ENCODE measurements around the gene TMPRSS12. TPM values are rescaled to one million over a fixed set of nuclear protein-coding genes. Genes with fewer than 3 reads are reported as not detected.
"Not testable (repeated sequence)": the region's sequence is repeated elsewhere in the genome, so short reads cannot be mapped to it uniquely, and the experiment has no call there.

The TMPRSS12 gene
- total RNA-seq, 1 experiment from 2014 or later = not detected

GRCh38 chr12:50925920-50926319, 83.2 kb downstream of the TMPRSS12 start:
- Mint-ChIP-seq H3K4me1 (ENCODE audit: low read depth, unreplicated experiment) (peaks cover 28% of the 10 kb centered on the region), H3K27me3 (ENCODE audit: insufficient read depth, unreplicated experiment) (no peaks in the 10 kb centered on the region), H3K36me3 (ENCODE audit: insufficient read depth, unreplicated experiment) (no peaks in the 10 kb centered on the region), H3K27ac (ENCODE audit: unreplicated experiment) (no peak overlapping the region), H3K9me3 (ENCODE audit: unreplicated experiment) (no peaks in the 10 kb centered on the region), H3K4me3 (ENCODE audit: unreplicated experiment) (no peak overlapping the region)
- DNase-seq = no peak
- H3K4me3 ChIP-seq (ENCODE audit: low read depth, low read length) = no peak overlapping the region
- ChIA-PET POLR2A (no interaction called here), CTCF (no interaction called here)
- no peaks in the 10 kb centered on the region for H3K27me3 ChIP-seq (replicated peaks; ENCODE audit: control insufficient read depth, insufficient read depth, low read length)
- intact Hi-C loops (cut with micrococcal nuclease; ENCODE audit: unreplicated experiment) = no loop called here
- H3K9me3 ChIP-seq = no peaks in the 10 kb centered on the region
- TF ChIP-seq CTCF (IDR thresholded peaks at IDR 0.05; ENCODE audit: insufficient read depth in 1 of 2, low read depth in 1 of 2, low read length in 1 of 2, severe bottlenecking in 1 of 2, unreplicated experiment in 1 of 2) = no peak
- no TSS peak for BruUV-seq (replicated peaks)
- no peaks in the 10 kb centered on the region for H3K36me3 ChIP-seq (ENCODE audit: control insufficient read depth, insufficient read depth, low read length)
- peaks cover 16% of the 10 kb centered on the region for H3K4me1 ChIP-seq

- Mint-ChIP-seq H3K9me3 (ENCODE audit: unreplicated experiment) (no peaks in the 10 kb centered on the region), H3K27me3 (ENCODE audit: insufficient read depth, unreplicated experiment) (no peaks in the 10 kb centered on the region), H3K4me1 (ENCODE audit: low read depth, unreplicated experiment) (peaks cover 28% of the 10 kb centered on the region), H3K36me3 (ENCODE audit: insufficient read depth, unreplicated experiment) (no peaks in the 10 kb centered on the region), H3K4me3 (ENCODE audit: unreplicated experiment) (no peak overlapping the region), H3K27ac (ENCODE audit: unreplicated experiment) (no peak overlapping the region)
- Histone ChIP-seq H3K4me3 (ENCODE audit: low read depth, low read length) (no peak overlapping the region), H3K9me3 (no peaks in the 10 kb centered on the region), H3K4me1 (peaks cover 16% of the 10 kb centered on the region), H3K27me3 (replicated peaks; ENCODE audit: control insufficient read depth, insufficient read depth, low read length) (no peaks in the 10 kb centered on the region), H3K36me3 (ENCODE audit: control insufficient read depth, insufficient read depth, low read length) (no peaks in the 10 kb centered on the region)
- DNase-seq = no peak
- intact Hi-C loops (cut with micrococcal nuclease; ENCODE audit: unreplicated experiment) = no loop called here
- ChIA-PET POLR2A (no interaction called here), CTCF (no interaction called here)
- no peak for TF ChIP-seq CTCF (IDR thresholded peaks at IDR 0.05; ENCODE audit: insufficient read depth in 1 of 2, low read depth in 1 of 2, low read length in 1 of 2, severe bottlenecking in 1 of 2, unreplicated experiment in 1 of 2)
- no TSS peak for BruUV-seq (replicated peaks)
These were observed 83.7 kb downstream of the TMPRSS12 start for GRCh38 chr12:50926415-50926814.

- intact Hi-C loops (cut with micrococcal nuclease; ENCODE audit: unreplicated experiment) = not testable (repeated sequence)
- peaks cover 28% of the 10 kb centered on the region for H3K4me1 Mint-ChIP-seq (ENCODE audit: low read depth, unreplicated experiment)
These were observed 84.2 kb downstream of the TMPRSS12 start for GRCh38 chr12:50926932-50927331.

GRCh38 chr12:50927356-50927755, 84.6 kb downstream of the TMPRSS12 start:
- Mint-ChIP-seq H3K27ac (ENCODE audit: unreplicated experiment) (no peak overlapping the region), H3K4me3 (ENCODE audit: unreplicated experiment) (no peak overlapping the region), H3K36me3 (ENCODE audit: insufficient read depth, unreplicated experiment) (no peaks in the 10 kb centered on the region), H3K27me3 (ENCODE audit: insufficient read depth, unreplicated experiment) (no peaks in the 10 kb centered on the region), H3K9me3 (ENCODE audit: unreplicated experiment) (no peaks in the 10 kb centered on the region), H3K4me1 (ENCODE audit: low read depth, unreplicated experiment) (peaks cover 27% of the 10 kb centered on the region)
- Histone ChIP-seq H3K27me3 (replicated peaks; ENCODE audit: control insufficient read depth, insufficient read depth, low read length) (no peaks in the 10 kb centered on the region), H3K4me1 (peaks cover 22% of the 10 kb centered on the region), H3K9me3 (no peaks in the 10 kb centered on the region), H3K36me3 (ENCODE audit: control insufficient read depth, insufficient read depth, low read length) (no peaks in the 10 kb centered on the region), H3K4me3 (ENCODE audit: low read depth, low read length) (no peak overlapping the region)
- BruUV-seq (replicated peaks) = no TSS peak
- CTCF ChIA-PET = no interaction called here
- intact Hi-C loops (cut with micrococcal nuclease; ENCODE audit: unreplicated experiment) = no loop called here
- no peak for DNase-seq
- no peak for TF ChIP-seq CTCF (IDR thresholded peaks at IDR 0.05; ENCODE audit: insufficient read depth in 1 of 2, low read depth in 1 of 2, low read length in 1 of 2, severe bottlenecking in 1 of 2, unreplicated experiment in 1 of 2)
- POLR2A ChIA-PET = no interaction called here

More at GRCh38 chr12:50926932-50927331, 84.2 kb downstream of the TMPRSS12 start:
- peaks cover 18% of the 10 kb centered on the region for H3K4me1 ChIP-seq
- DNase-seq; H3K36me3 ChIP-seq (ENCODE audit: control insufficient read depth, insufficient read depth, low read length); H3K9me3 ChIP-seq; H3K4me3 Mint-ChIP-seq (ENCODE audit: unreplicated experiment); H3K27ac Mint-ChIP-seq (ENCODE audit: unreplicated experiment); H3K27me3 Mint-ChIP-seq (ENCODE audit: insufficient read depth, unreplicated experiment); CTCF ChIA-PET; POLR2A ChIA-PET; H3K27me3 ChIP-seq (replicated peaks; ENCODE audit: control insufficient read depth, insufficient read depth, low read length); H3K9me3 Mint-ChIP-seq (ENCODE audit: unreplicated experiment); H3K4me3 ChIP-seq (ENCODE audit: low read depth, low read length); H3K36me3 Mint-ChIP-seq (ENCODE audit: insufficient read depth, unreplicated experiment); BruUV-seq (replicated peaks): not testable (repeated sequence)
